H1 (cell line): ENCODE measurements around the gene WDR64. TPM values are rescaled to one million over a fixed set of nuclear protein-coding genes. Genes with fewer than 3 reads are reported as not detected.

Experiments
- CTCF ChIA-PET: fragments of 300-600 bp; sonication (Branson Sonifier 250); formaldehyde crosslinking; loops from one replicate; lab custom pipeline; 2021; ENCODE audit not compliant: partially characterized antibody; lab: Charles Lee
- POLR2A ChIA-PET: fragments of 300-600 bp; sonication (Branson Sonifier 250); formaldehyde crosslinking; loops from one replicate; lab custom pipeline; 2021; ENCODE audit warnings: inconsistent platforms; ENCODE audit not compliant: partially characterized antibody; lab: Charles Lee
- DNase-seq, 2 experiments: peaks; one replicate each; pipeline versions ENCODE4 v3.0.0 to v3.0.0-alpha.2; 2010 to 2022; ENCODE audit warnings: low spot score in 2 of 2, low read depth in 1 of 2, mixed read lengths in 1 of 2
- FAIRE-seq: peaks from 2 replicates; lab custom pipeline; 2011; peaks lifted over from hg19 to GRCh38; lab: Jason Lieb, UNC
- H2AFZ ChIP-seq: 2 replicates; pipeline ENCODE4 v1.8.1; 2012; ENCODE audit warnings: low read length, inconsistent platforms
- H2AK5ac ChIP-seq: 2 replicates; pipeline ENCODE4 v1.6.1; 2013; ENCODE audit warnings: low read depth, low read length
- H2BK120ac ChIP-seq: replicated peaks from 2 replicates; pipeline ENCODE3; 2013; ENCODE audit warnings: low read depth, low read length, inconsistent platforms
- H2BK12ac ChIP-seq: 2 replicates; pipeline ENCODE4 v1.6.1; 2013; ENCODE audit warnings: low read depth, low read length
- H2BK15ac ChIP-seq: 2 replicates; pipeline ENCODE4 v1.6.1; 2013; ENCODE audit warnings: low read length
- H2BK20ac ChIP-seq: 2 replicates; pipeline ENCODE4 v1.6.1; 2013; ENCODE audit warnings: low read length
- H2BK5ac ChIP-seq: 2 replicates; pipeline ENCODE4 v1.6.1; 2013; ENCODE audit warnings: low read depth, low read length
- H3K14ac ChIP-seq: 2 replicates; pipeline ENCODE4 v1.6.1; 2013; ENCODE audit warnings: inconsistent platforms; ENCODE audit not compliant: insufficient read length
- H3K18ac ChIP-seq: 2 replicates; pipeline ENCODE4 v1.6.1; 2013; ENCODE audit warnings: low read length; ENCODE audit errors: extremely low read depth
- H3K23ac ChIP-seq: 2 replicates; pipeline ENCODE4 v1.6.1; 2013; ENCODE audit warnings: inconsistent platforms; ENCODE audit not compliant: insufficient read length
- H3K23me2 ChIP-seq: 2 replicates; pipeline ENCODE4 v1.6.1; 2013; ENCODE audit warnings: low read depth, low read length
- H3K27ac ChIP-seq: 2 replicates; pipeline ENCODE4 v1.6.1; 2011; ENCODE audit warnings: low read depth, low read length, inconsistent platforms
- H3K27me3 ChIP-seq, 4 experiments: replicated peaks in 1 of 4; 1 replicate in 1 of 4; 2 replicates in 3 of 4; pipeline versions ENCODE4 v1.6.1 to v1.8.1; 2011 to 2013; ENCODE audit warnings: low read length in 3 of 4, mild to moderate bottlenecking in 3 of 4, inconsistent platforms in 2 of 4, mixed read lengths in 2 of 4, moderate library complexity in 1 of 4; ENCODE audit not compliant: control insufficient read depth in 3 of 4, insufficient read depth in 3 of 4; ENCODE audit errors: extremely low read depth in 1 of 4
- H3K36me3 ChIP-seq, 4 experiments: 2 replicates each; pipeline versions ENCODE4 v1.6.1 to v1.8.1; 2011 to 2013; ENCODE audit warnings: mild to moderate bottlenecking in 4 of 4, low read length in 3 of 4, moderate library complexity in 2 of 4, control low read depth in 1 of 4, inconsistent platforms in 1 of 4; ENCODE audit not compliant: insufficient read depth in 4 of 4, control insufficient read depth in 2 of 4
- H3K4ac ChIP-seq: replicated peaks from 2 replicates; pipeline ENCODE3; 2013; ENCODE audit warnings: low read length, low read depth, mixed read lengths, inconsistent platforms; ENCODE audit not compliant: insufficient read length
- H3K4me1 ChIP-seq, 4 experiments: replicated peaks in 1 of 4; 1 replicate in 1 of 4; 2 replicates in 3 of 4; pipeline versions ENCODE4 v1.6.1 to v1.8.1; 2011 to 2013; ENCODE audit warnings: low read length in 3 of 4, inconsistent platforms in 2 of 4, mixed read lengths in 1 of 4; ENCODE audit not compliant: insufficient read depth in 4 of 4, control insufficient read depth in 3 of 4
- H3K4me2 ChIP-seq, 2 experiments: 2 replicates each; pipeline versions ENCODE4 v1.6.1 to v1.8.1; 2011 to 2013; ENCODE audit warnings: low read depth in 2 of 2, low read length in 2 of 2, control low read depth in 1 of 2, inconsistent platforms in 1 of 2, mild to moderate bottlenecking in 1 of 2; ENCODE audit not compliant: insufficient read depth in 1 of 2
- H3K4me3 ChIP-seq, 4 experiments: fragments of 200-600, 300-600 bp in 1 of 4; sonication (generic), shearing (Covaris generic), sonication (Bioruptor Twin) in 1 of 4; 2 replicates each; pipeline versions ENCODE4 v1.5.1 to v1.8.1; 2011 to 2016; ENCODE audit warnings: low read length in 4 of 4, low read depth in 3 of 4, control low read depth in 2 of 4, inconsistent platforms in 2 of 4, mild to moderate bottlenecking in 2 of 4, mixed read lengths in 1 of 4, moderate library complexity in 1 of 4; ENCODE audit not compliant: insufficient read depth in 2 of 4; ENCODE audit errors: extremely low read depth in 1 of 4
- H3K56ac ChIP-seq: replicated peaks from 2 replicates; pipeline ENCODE3; 2013; ENCODE audit warnings: low read depth, mild to moderate bottlenecking, mixed read lengths, low read length, inconsistent platforms; ENCODE audit not compliant: insufficient read length
- H3K79me1 ChIP-seq: 2 replicates; pipeline ENCODE4 v1.6.1; 2013; ENCODE audit warnings: low read depth, low read length, control low read depth
- H3K79me2 ChIP-seq, 2 experiments: 2 replicates each; pipeline versions ENCODE4 v1.6.1 to v1.8.1; 2012 to 2013; ENCODE audit warnings: low read length in 2 of 2, mild to moderate bottlenecking in 2 of 2, inconsistent platforms in 1 of 2; ENCODE audit not compliant: insufficient read depth in 2 of 2, control insufficient read depth in 1 of 2
- H3K9ac ChIP-seq, 4 experiments: replicated peaks in 1 of 4; 1 replicate in 1 of 4; 2 replicates in 3 of 4; pipeline versions ENCODE4 v1.6.1 to v1.8.1; 2011 to 2013; ENCODE audit warnings: low read depth in 3 of 4, low read length in 3 of 4, control low read depth in 2 of 4, mild to moderate bottlenecking in 2 of 4, moderate library complexity in 2 of 4, inconsistent platforms in 1 of 4; ENCODE audit errors: extremely low read depth in 1 of 4
- H3K9me3 ChIP-seq, 2 experiments: 2 replicates each; pipeline versions ENCODE4 v1.6.1 to v1.8.1; 2012 to 2013; ENCODE audit warnings: mild to moderate bottlenecking in 2 of 2, moderate library complexity in 2 of 2, control low read depth in 1 of 2, inconsistent platforms in 1 of 2, low read depth in 1 of 2, low read length in 1 of 2, mixed read lengths in 1 of 2; ENCODE audit not compliant: insufficient read depth in 2 of 2
- H4K20me1 ChIP-seq, 2 experiments: replicated peaks in 1 of 2; 2 replicates each; pipeline versions ENCODE3 to v1.8.1; 2011 to 2013; ENCODE audit warnings: inconsistent platforms in 2 of 2, low read length in 2 of 2, mild to moderate bottlenecking in 1 of 2; ENCODE audit not compliant: insufficient read depth in 2 of 2, control insufficient read depth in 1 of 2
- H4K5ac ChIP-seq: 2 replicates; pipeline ENCODE4 v1.6.1; 2013; ENCODE audit warnings: low read length, low read depth, mixed read lengths, inconsistent platforms; ENCODE audit not compliant: insufficient read length
- H4K8ac ChIP-seq: 2 replicates; pipeline ENCODE4 v1.8.0; 2013; ENCODE audit warnings: mild to moderate bottlenecking, moderate library complexity, low read length, inconsistent platforms; ENCODE audit not compliant: insufficient read depth; ENCODE audit errors: extremely low read depth
- H4K91ac ChIP-seq: replicated peaks from 2 replicates; pipeline ENCODE3; 2013; ENCODE audit warnings: low read length, mixed read lengths, inconsistent platforms; ENCODE audit not compliant: insufficient read length
- EP300 ChIP-seq, 2 experiments: IDR thresholded peaks; 1 replicate in 1 of 2; 2 replicates in 1 of 2; pipeline ENCODE4 v1.6.1; 2011 to 2012; ENCODE audit warnings: low read depth in 2 of 2, low read length in 2 of 2, mild to moderate bottlenecking in 2 of 2, borderline replicate concordance in 1 of 2, inconsistent platforms in 1 of 2, moderate library complexity in 1 of 2
- NANOG ChIP-seq: IDR thresholded peaks from 2 replicates; pipeline ENCODE4 v1.6.1; 2011; ENCODE audit warnings: low read length, low read depth, mild to moderate bottlenecking, inconsistent platforms; ENCODE audit not compliant: insufficient read depth, poor library complexity, severe bottlenecking
- PHF8 ChIP-seq: fragments of 200-600 bp; sonication (generic); conservative IDR thresholded peaks from 2 replicates; pipeline ENCODE4 v1.7.1; 2012; ENCODE audit warnings: low read depth, mild to moderate bottlenecking, inconsistent platforms, low read length, moderate library complexity
- RAD21 ChIP-seq, 2 experiments: IDR thresholded peaks in 1 of 2; conservative IDR thresholded peaks in 1 of 2; 2 replicates each; pipeline ENCODE4 v1.6.1; 2011; ENCODE audit warnings: low read depth in 2 of 2, low read length in 2 of 2, improper control_type of control experiment in 1 of 2, inconsistent platforms in 1 of 2, mild to moderate bottlenecking in 1 of 2, moderate library complexity in 1 of 2
- SP1 ChIP-seq: IDR thresholded peaks from 2 replicates; pipeline ENCODE4 v1.6.1; 2011; ENCODE audit warnings: low read depth, low read length
- SUZ12 ChIP-seq: fragments of 200-600 bp; sonication (generic); IDR thresholded peaks from 2 replicates; pipeline ENCODE4 v1.6.1; 2012; ENCODE audit warnings: mild to moderate bottlenecking, inconsistent platforms, low read length, moderate library complexity, mixed read lengths
- TAF1 ChIP-seq: IDR thresholded peaks from 2 replicates; pipeline ENCODE4 v1.6.1; 2011; ENCODE audit warnings: mild to moderate bottlenecking, low read depth, low read length
- TCF12 ChIP-seq: IDR thresholded peaks from 2 replicates; pipeline ENCODE4 v1.6.1; 2011; ENCODE audit warnings: low read depth, mild to moderate bottlenecking, low read length
- WGBS, 2 experiments: shearing (Covaris generic) in 1 of 2; methylation state at CpG; one replicate each; pipeline versions ENCODE4 v1.1.6 to v1.1.7; 2013 to 2015; ENCODE audit warnings: low lambda C conversion rate in 2 of 2, mixed read lengths in 2 of 2, inconsistent platforms in 1 of 2, low coverage in 1 of 2, missing lambda C conversion rate in 1 of 2; ENCODE audit not compliant: insufficient replicate concordance in 2 of 2, insufficient coverage in 1 of 2, insufficient read length in 1 of 2; ENCODE audit errors: extremely low coverage in 1 of 2, missing lambda C conversion rate in 1 of 2; 5-methylcytosine and 5-hydroxymethylcytosine counted together
- polyA plus RNA-seq, 7 experiments: library from polyadenylated mRNA; depleted of rRNA in 3 of 7; stranded (reverse) in 5 of 7; unstranded in 2 of 7; fragments of >200 nt in 5 of 7; fragments of 200-250 nt in 2 of 7; gene quantifications; 1 replicate in 5 of 7; 2 replicates in 1 of 7; 4 replicates in 1 of 7; pipeline versions ENCODE4 v1.2.1 to v1.2.3, GENCODE V29; 2011 to 2013; ENCODE audit warnings: missing spikeins in 2 of 7, mixed read lengths in 2 of 7
- total RNA-seq: library from RNA; stranded (reverse); fragmentation: NEBNext Ultra II Directional; extraction: Animal tissue kit (Norgen Biotek cat#: 25700); gene quantifications from 2 replicates; pipeline ENCODE4 v1.2.1, GENCODE V29; 2021

The WDR64 gene
- total and polyA plus RNA-seq, 2 of the 8 experiments (the other 6 are each of a cell fraction or from before 2014, with no cell fraction given) = 0.02 TPM; not detected in 1

DNA sequence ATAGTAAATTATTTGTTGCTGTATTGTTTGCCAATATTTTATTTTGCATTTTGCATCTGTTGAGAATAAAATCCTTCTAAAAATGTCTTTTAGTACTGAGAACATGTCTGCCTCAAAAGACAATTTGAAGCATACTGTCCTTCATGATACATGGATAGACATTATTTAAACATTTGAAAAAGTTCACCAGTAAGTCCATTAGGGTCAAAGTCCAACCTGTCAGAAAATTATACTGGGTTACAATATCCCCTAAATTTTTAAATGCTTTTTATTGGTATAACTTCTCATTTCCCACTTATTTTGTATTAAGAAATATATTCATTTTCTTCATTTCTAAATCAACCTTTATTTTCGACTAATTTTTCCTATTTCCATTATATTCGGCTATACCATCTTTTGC lies 21.2 kb upstream of the WDR64 start:
- Histone ChIP-seq H4K8ac (no peak overlapping the region), H3K4ac (no peak overlapping the region), H3K23ac (no peak overlapping the region), H3K27ac (no peak overlapping the region), H3K14ac (no peak overlapping the region), H3K9me3 (no peaks in the 10 kb centered on the region), H3K4me1 (peaks cover 0 to 3% (median 0%) of the 10 kb centered on the region in 4 experiments; a peak in 3 of 7 replicates), H2BK5ac (no peak overlapping the region), H4K91ac (no peak overlapping the region), H3K79me1 (no peaks in the 10 kb centered on the region), H3K23me2 (no peaks in the 10 kb centered on the region), H3K4me3 (no peak overlapping the region), H2AFZ (no peak overlapping the region), H2BK12ac (no peak overlapping the region), H3K79me2 (peaks cover 0 to 55% of the 10 kb centered on the region in 2 experiments; a peak in 3 of 4 replicates), H4K5ac (no peak overlapping the region), H3K4me2 (no peak overlapping the region), H3K56ac (no peak overlapping the region), H3K36me3 (peaks cover 0 to 34% (median 11%) of the 10 kb centered on the region in 4 experiments; a peak in 6 of 8 replicates), H3K9ac (no peak overlapping the region), H2BK15ac (no peak overlapping the region), H3K18ac (no peak overlapping the region), H3K27me3 (no peaks in the 10 kb centered on the region), H4K20me1 (peaks cover 2 to 6% of the 10 kb centered on the region in 2 experiments), H2BK120ac (no peak overlapping the region), H2BK20ac (no peak overlapping the region), H2AK5ac (no peak overlapping the region)
- POLR2A ChIA-PET = no interaction called here
- CTCF ChIA-PET = interaction anchor here (1.1 kb wide), 1 partner anchor 20 kb away, joined by 3 read pairs; no protein-coding TSS in a partner anchor
- WGBS, 2 experiments = 94 to 100% methylated on average over 2 of the region's 2 CpGs
- DNase-seq (no peak), FAIRE-seq (no peak)
- no peak for TF ChIP-seq PHF8
- TF ChIP-seq RAD21 (IDR thresholded peaks at IDR 0.05 in 1 of 2, conservative IDR thresholded peaks at IDR 0.05 in 1 of 2; ENCODE audit: low read depth in 2 of 2, low read length in 2 of 2) = no peak
- no peak for TF ChIP-seq TCF12
- TF ChIP-seq NANOG = no peak
- no peak for TF ChIP-seq EP300 (IDR thresholded peaks at IDR 0.05; ENCODE audit: borderline replicate concordance in 1 of 2, low read depth in 2 of 2, low read length in 2 of 2)
- TF ChIP-seq SP1 = no peak
- TF ChIP-seq SUZ12 = no peak
- TF ChIP-seq TAF1 = no peak
